CD4-positive, alpha-beta T cell treated with Interferon gamma for 1 hour (primary cell): ENCODE results near the gene CD6.
A peak's percentile ranks its signal among the peaks of the same experiment; 100 is the strongest.

Experiments used
- DNase-seq: peaks from one replicate; pipeline ENCODE4 v3.0.0-alpha.2; 2020

The CD6 gene

GRCh38 chr11:61011229-61011870, 39.9 kb downstream of the CD6 start:
- no peak for DNase-seq

- no peak for DNase-seq
Measured at GRCh38 chr11:61011950-61012736, 40.7 kb downstream of the CD6 start.

DNA sequence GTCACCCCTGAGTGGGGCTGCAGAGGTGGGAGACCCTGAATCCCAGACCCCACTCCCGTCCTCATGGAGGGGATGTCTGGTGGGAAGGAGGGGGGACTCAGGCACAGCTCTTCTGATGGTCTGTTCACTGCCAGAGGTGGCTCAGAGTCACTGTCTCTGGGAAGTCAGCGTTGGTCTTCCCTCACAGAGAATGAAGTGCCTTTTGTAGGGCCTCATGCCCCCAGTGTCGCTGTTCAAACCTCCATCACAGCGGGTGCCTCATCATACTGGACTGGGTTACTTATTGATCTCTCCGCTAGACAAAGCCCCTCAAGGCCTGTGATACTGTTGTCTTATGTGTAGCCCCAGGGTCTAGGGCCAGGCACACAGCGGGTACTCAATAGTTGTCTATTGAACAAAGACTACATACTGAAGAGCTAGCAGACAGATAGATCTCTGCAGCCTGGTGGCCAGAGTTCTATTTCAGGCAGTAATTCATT, 41.3 kb downstream of the CD6 start:
- DNase-seq = no peak

GRCh38 chr11:61018059-61018458, 46.6 kb downstream of the CD6 start:
- DNase-seq = no peak

- no peak for DNase-seq
Measured at GRCh38 chr11:61019037-61019831, 47.8 kb downstream of the CD6 start.

DNA sequence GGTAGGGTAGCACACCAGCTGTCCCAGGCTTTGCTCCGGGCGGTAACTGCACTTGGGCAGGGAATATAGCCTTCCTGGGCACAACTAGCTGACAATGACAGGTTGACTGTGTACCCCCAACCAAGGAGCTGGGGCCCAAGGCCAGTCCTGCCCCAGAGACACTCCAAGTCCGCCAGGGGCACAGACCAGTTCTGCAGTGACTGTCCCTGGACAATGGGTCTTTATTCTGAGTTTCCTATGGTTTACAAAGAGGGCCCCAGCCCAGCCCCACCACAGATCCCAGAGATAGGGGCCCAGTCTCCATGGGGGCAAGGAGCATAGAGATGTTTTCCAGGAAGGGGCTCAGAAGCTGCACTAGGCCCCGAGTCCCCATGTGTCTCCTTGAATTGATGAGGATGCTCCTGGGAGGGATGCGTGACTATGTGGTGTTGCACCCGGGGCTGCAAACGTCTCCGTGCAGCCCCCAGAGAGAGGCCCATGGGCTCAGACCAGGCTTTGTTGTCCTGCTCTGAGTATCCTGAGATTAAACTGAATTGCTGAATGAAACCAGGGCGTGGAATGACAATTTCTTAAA, 48.4 kb downstream of the CD6 start:
- DNase-seq = no peak

GRCh38 chr11:61020551-61021235, 49.2 kb downstream of the CD6 start:
- DNase-seq = no peak

DNA sequence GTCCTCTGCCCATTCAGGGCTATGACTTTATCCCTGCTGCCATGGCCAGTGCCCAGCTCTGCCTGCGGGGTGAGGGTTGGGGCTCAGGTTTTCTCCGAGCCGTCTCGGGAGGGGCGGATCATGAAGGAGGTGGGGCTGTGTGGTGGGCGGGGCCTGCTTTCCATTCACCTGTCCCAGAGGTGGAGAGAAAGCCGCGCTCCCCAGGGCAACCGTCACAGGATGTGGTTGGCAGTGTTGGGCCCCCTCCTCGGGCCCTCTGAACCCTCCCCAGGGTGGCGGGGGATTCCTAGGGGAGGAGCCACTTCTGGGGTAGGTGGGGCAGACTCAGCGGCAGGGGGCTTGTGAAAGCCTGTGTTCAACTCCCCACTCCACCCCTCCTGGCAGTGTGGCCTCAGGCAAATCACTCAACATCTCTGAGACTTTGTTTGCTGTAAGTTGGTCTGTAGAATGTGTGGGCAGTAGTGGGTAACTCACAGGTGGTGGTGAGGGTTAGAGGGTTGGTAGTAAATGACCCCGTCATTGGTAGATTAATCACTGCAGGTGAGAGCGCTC, 50.3 kb downstream of the CD6 start:
- DNase-seq = peak; percentile 94

- no peak for DNase-seq
Measured at GRCh38 chr11:61022311-61023085, 51.0 kb downstream of the CD6 start.

DNA sequence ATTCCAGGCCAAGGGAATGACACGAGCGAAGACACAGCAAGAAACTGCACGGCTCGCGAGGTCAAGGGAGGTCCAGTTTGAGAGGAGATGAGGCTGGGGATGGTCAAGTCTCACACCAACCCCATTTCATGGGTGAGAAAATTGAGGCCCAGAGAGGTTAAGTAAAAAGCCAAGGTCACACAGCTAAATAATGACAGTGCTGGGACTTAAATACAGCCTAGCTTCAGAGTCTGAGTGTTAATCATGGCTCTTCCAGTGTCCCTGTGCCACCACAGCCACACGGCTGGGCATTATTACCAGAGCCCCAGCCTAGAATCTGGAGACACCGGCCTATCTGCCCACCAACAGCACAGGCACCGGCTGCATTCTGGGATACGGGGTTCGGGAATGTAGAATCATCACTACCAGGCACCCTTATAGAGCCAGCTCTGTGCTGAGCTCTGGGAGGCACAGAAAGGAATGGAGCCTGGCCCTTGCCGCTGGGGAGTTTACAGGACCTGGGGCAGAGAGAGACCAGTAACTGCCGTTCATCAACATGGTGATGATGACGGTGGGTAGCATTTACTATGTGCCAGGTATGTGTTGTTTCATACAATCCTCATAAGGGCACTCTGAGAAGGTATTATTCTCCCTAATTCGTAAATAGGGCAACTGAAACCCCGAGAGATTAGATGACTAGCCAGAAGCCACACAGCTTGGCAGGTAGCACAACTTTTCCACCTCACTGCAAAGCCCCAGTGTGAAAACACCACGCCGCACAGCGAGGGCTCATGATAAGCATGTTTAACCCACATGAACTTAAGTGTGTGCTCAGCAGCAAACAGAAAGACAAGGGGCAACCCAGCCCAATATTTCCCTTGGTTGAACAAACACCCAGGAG, 51.8 kb downstream of the CD6 start:
- peak; percentile 49 for DNase-seq

DNA sequence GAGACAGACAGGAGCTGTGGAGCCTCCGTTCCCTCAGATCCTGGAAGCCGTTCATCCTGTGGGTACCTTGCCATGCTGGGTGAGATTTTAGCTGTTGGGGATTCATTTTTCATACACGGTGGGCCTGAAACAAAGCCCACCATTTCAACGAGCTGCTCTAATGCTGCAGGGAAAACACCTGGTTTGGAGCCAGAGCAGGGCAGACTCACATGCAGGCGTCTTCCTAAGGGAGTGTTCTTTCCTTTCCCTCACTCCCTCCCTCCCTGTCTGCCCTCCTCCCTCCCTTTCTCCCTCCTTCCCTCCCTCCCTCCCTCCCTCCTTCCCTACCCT, 52.5 kb downstream of the CD6 start:
- DNase-seq = no peak

DNA sequence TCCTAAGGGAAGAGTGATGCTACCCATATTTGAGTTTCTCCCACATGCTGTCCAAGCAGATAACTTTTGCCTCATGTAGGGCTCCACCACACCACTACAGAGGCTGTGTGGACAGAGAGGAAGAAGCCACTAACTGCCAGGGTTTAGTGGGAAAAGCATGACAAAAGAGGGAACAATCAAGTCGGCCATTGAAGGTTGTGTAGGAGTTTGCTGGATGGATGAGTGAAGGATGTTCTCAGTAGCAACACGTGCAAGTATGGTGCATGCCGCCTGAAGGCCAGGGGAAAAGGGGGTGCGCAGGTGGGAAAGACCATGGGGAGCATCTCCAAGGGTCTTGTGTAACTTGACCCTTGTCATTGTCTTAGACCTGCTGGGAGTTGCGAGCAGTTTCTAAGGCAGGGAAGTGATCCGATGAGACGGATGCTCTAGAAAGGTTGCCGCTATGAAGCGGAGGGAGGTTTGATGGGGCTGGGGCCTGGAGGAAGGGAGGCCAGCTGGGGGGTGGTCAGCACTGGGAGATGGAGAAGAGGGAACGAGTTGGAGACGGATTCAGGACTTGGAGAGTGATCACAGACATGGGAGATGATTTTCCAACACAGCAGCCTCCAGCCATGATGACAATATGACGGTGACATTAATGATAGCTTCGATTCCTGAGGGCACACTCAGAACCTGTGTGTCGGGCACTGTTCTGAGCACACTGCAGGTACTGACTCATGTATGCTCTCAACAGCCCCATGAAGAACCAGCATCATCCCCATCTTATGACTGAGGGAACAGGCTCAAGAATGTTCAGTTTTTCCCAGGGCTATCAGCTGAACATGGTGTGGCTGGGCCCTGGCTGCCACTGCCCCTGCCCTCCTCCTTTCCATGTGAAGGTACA, 53.7 kb downstream of the CD6 start:
- no peak for DNase-seq

DNA sequence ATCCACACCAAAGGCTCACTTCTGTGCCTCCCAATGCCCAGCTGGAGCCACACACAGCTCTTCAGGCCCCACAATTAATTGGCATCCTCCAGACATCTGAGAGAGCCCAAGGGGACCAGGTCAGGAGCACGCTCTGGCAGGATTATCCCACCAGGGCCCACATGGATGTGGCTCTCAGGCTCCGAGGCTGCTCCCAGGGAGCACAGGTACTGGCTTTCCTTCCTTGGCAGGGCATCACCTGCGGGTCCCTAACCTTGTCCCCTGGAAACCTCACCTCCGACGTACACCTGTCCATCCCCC, 54.3 kb downstream of the CD6 start:
- DNase-seq = no peak

- DNase-seq = peak; percentile 54
Measured at GRCh38 chr11:61026121-61027031, 54.9 kb downstream of the CD6 start.

DNA sequence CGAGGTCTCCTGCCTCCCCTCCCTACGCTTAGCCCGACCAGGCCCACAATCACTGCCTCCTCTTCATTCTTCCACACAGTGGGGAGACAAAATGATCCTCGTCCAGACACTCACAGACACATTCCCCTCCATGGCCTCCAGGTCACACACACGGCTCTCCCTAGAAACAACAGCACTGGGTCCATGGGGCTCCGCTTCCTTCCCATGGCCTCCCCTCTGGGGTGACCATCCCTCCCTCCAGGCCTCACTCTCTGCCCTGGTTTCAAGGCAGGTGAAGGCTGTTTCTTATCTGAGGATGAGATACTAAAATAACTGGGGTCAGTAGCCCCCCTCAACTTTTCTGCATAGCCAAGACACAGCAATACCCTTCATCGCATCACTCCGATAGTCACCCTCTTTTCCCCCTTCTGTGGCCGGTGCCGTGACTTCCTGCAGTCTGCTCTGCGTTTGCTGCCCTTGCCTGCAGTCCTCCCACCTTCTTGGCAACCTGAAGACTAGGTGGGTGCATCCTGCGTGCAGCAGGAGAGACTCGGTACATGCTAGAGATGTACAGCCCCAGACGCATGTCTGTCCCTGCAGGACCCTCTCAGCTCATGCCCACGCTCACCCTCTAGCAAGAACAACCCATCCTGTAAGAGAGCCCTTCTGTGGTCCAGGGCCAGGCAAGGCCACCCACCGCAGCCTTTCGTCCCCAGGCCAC, 55.8 kb downstream of the CD6 start:
- DNase-seq = peak; percentile 25

DNA sequence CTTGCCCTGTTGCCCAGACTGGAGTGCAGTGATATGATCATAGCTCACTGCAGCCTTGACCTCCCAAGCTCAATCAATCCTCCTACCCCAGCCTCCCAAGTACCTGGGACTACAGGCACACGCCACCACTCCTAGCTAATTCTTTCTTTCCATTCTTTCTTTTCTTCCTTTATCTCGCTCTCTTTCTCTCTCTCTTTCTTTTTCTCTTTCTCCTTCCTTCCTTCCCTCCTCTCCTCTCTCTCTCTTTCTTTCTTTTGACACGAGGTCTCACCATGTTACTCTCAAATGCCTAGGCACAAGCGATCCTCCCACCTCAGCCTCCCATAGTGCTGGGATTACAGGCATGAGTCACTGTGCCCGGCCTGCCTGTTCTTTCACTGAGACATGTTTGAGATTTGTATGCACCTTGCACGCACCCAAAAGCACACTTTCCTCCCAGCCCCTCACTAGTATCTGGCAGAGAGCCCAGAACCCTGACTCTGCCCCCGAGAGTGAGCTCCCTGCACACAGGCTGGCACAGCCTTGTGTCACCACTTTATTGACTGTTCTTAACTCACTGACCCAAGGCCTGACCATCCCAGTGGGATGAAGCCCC, 56.8 kb downstream of the CD6 start:
- peak; percentile 52 for DNase-seq

DNA sequence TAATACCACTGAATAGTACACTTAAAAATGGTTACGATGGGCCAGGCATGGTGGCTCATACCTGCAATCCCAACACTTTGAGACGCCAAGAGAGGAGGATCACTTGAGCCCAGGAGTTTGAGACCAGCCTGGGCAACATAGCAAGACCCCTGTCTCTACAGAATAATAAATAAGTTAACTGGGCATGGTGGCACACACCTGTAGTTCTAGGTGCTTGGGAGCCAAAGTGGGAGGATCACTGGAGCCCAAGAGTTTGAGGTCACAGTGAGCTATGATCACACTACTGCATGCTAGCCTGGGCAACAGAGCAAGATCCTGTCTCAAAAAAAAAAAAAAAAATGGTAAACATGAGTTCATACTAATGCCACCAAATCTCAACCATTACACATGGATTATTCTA, 61.3 kb downstream of the CD6 start:
- DNase-seq = no peak

DNA sequence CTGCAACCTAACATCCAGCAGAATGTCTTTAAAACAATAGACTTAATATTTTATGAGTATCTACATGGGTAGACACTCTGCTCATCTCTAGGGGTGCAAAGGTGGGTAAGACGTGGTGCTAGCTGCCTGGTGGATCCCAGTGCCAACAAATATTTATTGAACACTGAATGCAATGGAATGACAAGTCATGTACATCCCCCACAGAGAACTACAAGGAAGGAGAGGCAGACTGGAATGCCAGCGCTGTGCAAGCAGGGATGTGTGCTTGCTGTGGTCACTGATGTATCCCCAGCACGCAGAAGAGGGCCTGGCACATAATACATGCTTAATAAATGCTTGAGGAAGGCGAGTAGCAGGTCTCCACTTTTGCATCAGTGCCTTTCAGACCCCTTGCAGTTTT, 61.9 kb downstream of the CD6 start:
- DNase-seq = no peak
